LNCAP (cell line): ENCODE measurements around the gene PRKAA1.

Experiments used
- TF ChIP-seq, protein P1 (sequence below): fragments of 450-650 bp; IDR thresholded peaks from 2 replicates; pipeline ENCODE4 v1.5.1; 2017; ENCODE audit warnings: mild to moderate bottlenecking

Gene PRKAA1

DNA sequence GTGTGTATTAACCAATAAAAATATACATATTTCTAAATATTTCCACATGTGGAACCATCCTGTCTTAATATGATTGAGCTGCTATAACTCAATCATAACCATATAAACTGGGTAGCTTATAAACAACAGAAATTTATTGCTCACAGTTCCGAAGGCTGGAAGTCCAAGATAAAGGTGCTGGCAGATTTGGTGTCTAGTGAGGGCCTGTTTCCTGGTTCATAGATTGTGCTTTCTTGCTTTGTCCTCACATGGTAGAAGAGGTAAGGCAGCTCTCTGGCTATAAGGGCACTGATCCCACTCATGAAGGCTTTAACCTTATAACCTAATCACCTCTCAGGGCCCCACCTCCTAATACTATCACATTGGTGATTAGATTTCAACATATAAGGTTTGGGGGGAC lies 14.0 kb upstream of the PRKAA1 start:
- TF ChIP-seq, protein P1, sequence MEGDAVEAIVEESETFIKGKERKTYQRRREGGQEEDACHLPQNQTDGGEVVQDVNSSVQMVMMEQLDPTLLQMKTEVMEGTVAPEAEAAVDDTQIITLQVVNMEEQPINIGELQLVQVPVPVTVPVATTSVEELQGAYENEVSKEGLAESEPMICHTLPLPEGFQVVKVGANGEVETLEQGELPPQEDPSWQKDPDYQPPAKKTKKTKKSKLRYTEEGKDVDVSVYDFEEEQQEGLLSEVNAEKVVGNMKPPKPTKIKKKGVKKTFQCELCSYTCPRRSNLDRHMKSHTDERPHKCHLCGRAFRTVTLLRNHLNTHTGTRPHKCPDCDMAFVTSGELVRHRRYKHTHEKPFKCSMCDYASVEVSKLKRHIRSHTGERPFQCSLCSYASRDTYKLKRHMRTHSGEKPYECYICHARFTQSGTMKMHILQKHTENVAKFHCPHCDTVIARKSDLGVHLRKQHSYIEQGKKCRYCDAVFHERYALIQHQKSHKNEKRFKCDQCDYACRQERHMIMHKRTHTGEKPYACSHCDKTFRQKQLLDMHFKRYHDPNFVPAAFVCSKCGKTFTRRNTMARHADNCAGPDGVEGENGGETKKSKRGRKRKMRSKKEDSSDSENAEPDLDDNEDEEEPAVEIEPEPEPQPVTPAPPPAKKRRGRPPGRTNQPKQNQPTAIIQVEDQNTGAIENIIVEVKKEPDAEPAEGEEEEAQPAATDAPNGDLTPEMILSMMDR = no peak

DNA sequence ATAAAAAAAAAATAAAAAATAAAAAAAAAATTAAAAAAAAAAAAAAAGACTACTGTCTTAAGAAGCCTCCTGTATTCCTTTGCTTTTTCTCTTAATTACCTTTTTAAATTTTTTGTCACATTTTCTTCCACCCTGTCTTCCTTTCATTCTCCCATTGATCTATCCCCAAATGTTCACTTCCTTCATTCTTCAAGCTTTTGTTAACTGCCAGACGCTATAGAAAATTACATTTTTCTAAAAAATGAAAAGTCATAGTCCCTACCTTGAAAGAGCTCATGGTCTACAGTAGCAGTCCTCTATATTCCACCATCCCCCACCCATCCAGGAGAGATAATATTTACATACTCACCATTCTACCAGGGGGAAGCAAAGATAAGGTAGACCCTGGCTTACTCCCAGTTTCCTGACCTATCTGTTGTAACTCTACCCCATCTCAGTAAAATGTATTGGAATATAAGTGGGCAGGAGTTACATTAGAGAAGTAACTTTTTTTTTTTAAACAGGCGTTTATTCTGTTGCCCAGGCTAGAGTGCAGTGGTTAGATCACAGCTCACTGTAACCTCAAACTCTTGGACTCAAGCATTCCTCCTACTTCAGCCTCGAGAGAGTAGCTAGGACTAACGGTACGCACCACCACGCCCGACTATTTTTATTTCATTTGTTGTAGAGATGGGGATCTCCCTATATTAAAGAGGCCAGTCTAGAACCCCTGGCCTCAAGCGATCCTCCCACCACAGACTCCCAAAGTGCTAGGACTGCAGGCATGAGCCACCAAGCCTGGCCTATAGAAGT lies 3.8 kb upstream of the PRKAA1 start:
- TF ChIP-seq, protein P1 = no peak

DNA sequence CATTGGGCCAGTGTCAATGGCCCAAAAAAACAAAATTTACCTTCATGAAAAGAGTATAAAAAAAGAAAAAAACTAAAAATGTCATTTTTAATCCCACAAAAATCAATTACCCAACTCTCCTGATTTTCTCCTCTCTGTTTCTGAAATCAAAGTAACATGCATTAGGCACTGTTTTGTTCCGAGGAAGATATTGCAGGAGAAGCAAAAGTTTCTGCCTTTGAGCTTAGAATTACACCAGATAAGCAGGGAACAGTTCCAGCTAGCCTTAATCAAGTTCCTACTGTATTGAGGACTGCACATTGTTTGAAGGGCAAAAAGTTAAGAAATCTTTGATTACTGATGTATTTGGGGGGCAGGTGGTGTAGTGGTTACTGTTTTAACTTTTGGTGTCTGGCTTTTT lies 1.1 kb upstream of the PRKAA1 start:
- TF ChIP-seq, protein P1 = no peak

DNA sequence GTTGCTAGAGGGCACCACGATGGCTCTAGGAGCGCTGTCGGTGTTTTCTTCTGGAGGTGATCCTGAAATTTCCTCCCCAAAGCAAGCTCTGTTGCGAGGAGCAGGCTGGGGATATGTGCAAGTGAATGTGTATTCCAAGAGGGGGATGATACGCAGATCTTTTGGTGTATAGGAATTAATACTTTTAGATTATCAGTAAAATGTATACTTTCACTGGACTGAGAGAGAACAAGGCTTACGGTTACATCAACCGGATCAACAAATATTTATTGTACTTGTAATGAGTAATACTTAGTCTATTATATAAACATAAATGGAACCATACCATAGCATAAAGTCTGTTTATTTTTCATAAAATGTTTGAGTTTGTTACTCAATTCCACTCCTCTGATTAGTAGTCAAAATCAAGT lies 632 bp upstream of the PRKAA1 start:
- TF ChIP-seq, protein P1 = no peak

DNA sequence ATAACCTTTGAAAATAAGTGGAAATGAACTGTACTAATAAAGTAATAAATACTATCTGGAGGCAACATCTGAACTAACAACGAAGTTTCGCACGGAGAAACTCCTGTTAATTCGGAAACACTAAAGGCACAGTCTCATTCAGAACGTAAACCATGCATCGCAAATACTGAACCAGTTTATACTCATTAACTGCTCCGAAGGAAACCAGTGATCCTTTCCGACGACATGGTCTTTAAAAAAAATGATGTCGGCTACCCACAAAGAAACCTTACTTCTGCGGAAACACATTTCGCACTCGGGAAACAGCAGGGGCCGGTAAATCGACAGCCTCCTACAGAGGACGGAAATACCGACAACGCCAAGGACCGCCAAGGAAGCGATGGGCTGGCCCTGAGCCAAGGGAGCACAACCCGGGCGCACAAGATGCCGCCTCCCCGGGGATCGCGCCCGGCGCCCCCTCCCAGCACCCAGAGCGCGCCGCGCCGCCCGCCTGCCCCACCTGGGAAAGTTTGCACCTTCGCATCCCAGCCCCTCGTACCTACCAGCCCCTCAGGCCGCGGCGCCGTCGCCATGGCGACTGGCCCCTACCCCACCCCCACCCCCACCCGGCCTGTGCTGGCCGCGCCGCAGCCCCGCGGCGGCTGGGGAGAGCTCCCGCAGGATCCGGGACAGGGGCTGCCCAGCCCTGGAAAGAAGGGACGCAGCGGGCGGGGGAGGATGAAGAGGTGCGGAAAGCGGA lies 732 bp downstream of the PRKAA1 start:
- TF ChIP-seq, protein P1 = no peak

DNA sequence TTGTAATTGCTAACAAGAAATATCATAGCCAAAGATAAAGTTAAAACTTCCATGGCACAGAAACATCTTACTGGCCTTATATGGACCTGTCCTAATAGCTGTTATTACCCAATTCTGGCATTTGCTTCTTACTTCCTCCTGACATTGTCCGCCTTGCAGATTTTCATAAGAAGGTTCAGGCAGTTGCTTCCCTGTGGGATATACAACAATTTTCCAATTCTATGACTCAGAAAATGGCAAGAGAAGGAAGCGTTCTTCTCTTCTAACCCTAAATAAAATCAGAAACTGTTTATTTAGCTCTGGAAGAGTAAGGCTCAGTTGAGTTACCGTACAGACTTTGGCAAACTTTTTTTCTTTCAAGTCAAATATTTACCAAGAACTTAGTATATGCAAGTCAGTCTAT lies 1.7 kb downstream of the PRKAA1 start:
- TF ChIP-seq, protein P1 = no peak

DNA sequence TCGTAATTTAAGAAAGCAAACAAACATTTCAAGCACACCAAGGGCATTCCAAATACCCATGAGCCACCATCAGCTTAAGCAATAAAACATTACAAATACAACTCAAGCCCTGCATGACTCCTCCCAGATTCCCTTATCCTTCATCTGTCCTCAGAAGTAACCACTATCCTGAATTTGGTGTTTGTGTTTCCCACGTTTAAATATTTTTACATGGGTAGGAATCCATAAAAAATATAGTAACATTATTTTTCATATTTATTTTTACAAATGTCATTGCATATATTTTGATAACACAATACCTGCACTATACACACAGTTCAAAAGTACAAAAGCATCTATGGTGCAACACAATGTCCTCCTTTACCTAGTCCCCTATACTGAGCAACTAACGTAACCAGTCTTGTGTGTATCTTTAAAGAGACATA lies 6.4 kb downstream of the PRKAA1 start:
- TF ChIP-seq, protein P1 = no peak
